Liver (tissue), 9 donors: ENCODE results near the gene EPB41L2. TPM values are rescaled to one million over a fixed set of nuclear protein-coding genes. Genes with fewer than 3 reads are reported as not detected.

Experiments used
- DNase-seq: peaks from one replicate; pipeline ENCODE4 v3.0.0-alpha.2; 2017; ENCODE audit warnings: low spot score
- H3K27ac ChIP-seq, 2 donors: one replicate each; pipeline ENCODE4 v1.7.0; 2013; ENCODE audit warnings: inconsistent platforms in 2 of 2, low read length in 2 of 2, control low read depth in 1 of 2, low read depth in 1 of 2, mild to moderate bottlenecking in 1 of 2
- H3K27me3 ChIP-seq, 4 donors: one replicate each; pipeline versions ENCODE4 v1.6.1 to v1.7.0; 2013; ENCODE audit warnings: low read length in 3 of 4, inconsistent platforms in 1 of 4, mild to moderate bottlenecking in 1 of 4, moderate library complexity in 1 of 4; ENCODE audit not compliant: control insufficient read depth in 4 of 4, insufficient read depth in 4 of 4
- H3K36me3 ChIP-seq, 4 donors: one replicate each; pipeline versions ENCODE4 v1.6.1 to v1.7.0; 2013; ENCODE audit warnings: low read length in 3 of 4, mild to moderate bottlenecking in 3 of 4, low read depth in 1 of 4, moderate library complexity in 1 of 4; ENCODE audit not compliant: control insufficient read depth in 4 of 4, insufficient read depth in 3 of 4
- H3K4me1 ChIP-seq, 4 donors: one replicate each; pipeline versions ENCODE4 v1.6.1 to v1.7.0; 2013; ENCODE audit warnings: low read length in 3 of 4, mild to moderate bottlenecking in 3 of 4, moderate library complexity in 1 of 4; ENCODE audit not compliant: control insufficient read depth in 4 of 4, insufficient read depth in 4 of 4
- H3K4me3 ChIP-seq, 3 donors: one replicate each; pipeline versions ENCODE4 v1.6.1 to v1.7.0; 2013; ENCODE audit warnings: low read length in 3 of 3, control low read depth in 1 of 3, low read depth in 1 of 3, mild to moderate bottlenecking in 1 of 3
- H3K9ac ChIP-seq, 2 donors: one replicate each; pipeline ENCODE4 v1.7.0; 2013; ENCODE audit warnings: low read length in 2 of 2, mild to moderate bottlenecking in 2 of 2, moderate library complexity in 2 of 2, control low read depth in 1 of 2, low read depth in 1 of 2
- H3K9me3 ChIP-seq, 4 donors: one replicate each; pipeline versions ENCODE4 v1.6.1 to v1.7.0; 2013; ENCODE audit warnings: low read length in 3 of 4; ENCODE audit not compliant: control insufficient read depth in 4 of 4
- EGR1 ChIP-seq, 2 donors: IDR thresholded peaks; 2 replicates each; pipeline ENCODE4 v1.6.1; 2016 to 2018; ENCODE audit warnings: antibody characterized with exemption in 2 of 2, low read depth in 2 of 2
- FOXA1 ChIP-seq: IDR thresholded peaks from 2 replicates; pipeline ENCODE4 v1.6.1; 2016; ENCODE audit warnings: antibody characterized with exemption
- FOXA2 ChIP-seq: IDR thresholded peaks from 2 replicates; pipeline ENCODE4 v1.6.1; 2016; ENCODE audit warnings: antibody characterized with exemption
- GABPA ChIP-seq, 2 donors: IDR thresholded peaks in 1 of 2; conservative IDR thresholded peaks in 1 of 2; 2 replicates each; pipeline ENCODE4 v1.6.1; 2016; ENCODE audit warnings: antibody characterized with exemption in 2 of 2, mild to moderate bottlenecking in 1 of 2, moderate library complexity in 1 of 2
- HNF4A ChIP-seq, 2 donors: conservative IDR thresholded peaks; 2 replicates each; pipeline ENCODE4 v1.6.1; 2016; ENCODE audit warnings: antibody characterized with exemption in 2 of 2, mild to moderate bottlenecking in 2 of 2
- HNF4G ChIP-seq: IDR thresholded peaks from 2 replicates; pipeline ENCODE4 v1.6.1; 2016; ENCODE audit warnings: antibody characterized with exemption
- JUND ChIP-seq, 2 donors: IDR thresholded peaks; 2 replicates each; pipeline ENCODE4 v1.6.1; 2016; ENCODE audit warnings: antibody characterized with exemption in 2 of 2
- MAX ChIP-seq: IDR thresholded peaks from 2 replicates; pipeline ENCODE4 v1.6.1; 2016; ENCODE audit warnings: antibody characterized with exemption
- NR2F2 ChIP-seq: IDR thresholded peaks from 2 replicates; pipeline ENCODE4 v1.6.1; 2016; ENCODE audit warnings: antibody characterized with exemption
- RAD21 ChIP-seq, 2 donors: IDR thresholded peaks; 2 replicates each; pipeline ENCODE4 v1.6.1; 2016; ENCODE audit warnings: antibody characterized with exemption in 2 of 2, mild to moderate bottlenecking in 2 of 2
- REST ChIP-seq: IDR thresholded peaks from 2 replicates; pipeline ENCODE4 v1.6.1; 2016; ENCODE audit warnings: antibody characterized with exemption, mild to moderate bottlenecking
- RXRA ChIP-seq, 2 donors: IDR thresholded peaks; 2 replicates each; pipeline ENCODE4 v1.6.1; 2017 to 2018; ENCODE audit warnings: antibody characterized with exemption in 2 of 2, mild to moderate bottlenecking in 1 of 2
- SP1 ChIP-seq: IDR thresholded peaks from 2 replicates; pipeline ENCODE4 v1.6.1; 2018; ENCODE audit warnings: antibody characterized with exemption, mild to moderate bottlenecking
- TAF1 ChIP-seq: conservative IDR thresholded peaks from 2 replicates; pipeline ENCODE4 v1.6.1; 2016; ENCODE audit warnings: antibody characterized with exemption, mild to moderate bottlenecking
- YY1 ChIP-seq: IDR thresholded peaks from 2 replicates; pipeline ENCODE4 v1.6.1; 2016; ENCODE audit warnings: antibody characterized with exemption, mild to moderate bottlenecking
- WGBS: extraction: QIAGEN DNeasy Blood & Tissue Kit; methylation state at CpG from one replicate; pipeline ENCODE4 v1.1.7; 2013; 5-methylcytosine and 5-hydroxymethylcytosine counted together
- polyA plus RNA-seq, 2 donors: library from polyadenylated mRNA; stranded (reverse) in 1 of 2; unstranded in 1 of 2; fragments of 200-250 nt in 1 of 2; fragments of >200 nt in 1 of 2; fragmentation: Nextera tagmentation in 1 of 2; extraction: Ambion mirVana in 1 of 2; gene quantifications; one replicate each; pipeline versions ENCODE4 v1.2.1 to v1.2.3, GENCODE V29; 2013 to 2015
- total RNA-seq, 2 donors: library from RNA; depleted of rRNA; stranded (reverse); fragments of >200 nt; gene quantifications; one replicate each; pipeline ENCODE4 v1.2.3, GENCODE V29; 2014
- TF ChIP-seq, protein P1 (sequence below): IDR thresholded peaks from 2 replicates; pipeline ENCODE4 v1.6.1; 2016; ENCODE audit warnings: antibody characterized with exemption
- TF ChIP-seq, protein P2 (sequence below): IDR thresholded peaks from 2 replicates; pipeline ENCODE4 v1.6.1; 2016; ENCODE audit warnings: antibody characterized with exemption
- TF ChIP-seq, protein P3 (sequence below): fragments of 150-350 bp; IDR thresholded peaks from 2 replicates; pipeline ENCODE4 v1.5.1; 2017; ENCODE audit warnings: improper control_type of control experiment, low read depth, low read length; ENCODE audit not compliant: missing input control
- donor health status: healthy.
- donor health status: healthy.
- donor health status: healthy.
- donor health status: healthy.
- donor health status: healthy.

Gene EPB41L2
- total and polyA plus RNA-seq, 4 donors = 10.0 to 43.3 (median 18.7) TPM

DNA sequence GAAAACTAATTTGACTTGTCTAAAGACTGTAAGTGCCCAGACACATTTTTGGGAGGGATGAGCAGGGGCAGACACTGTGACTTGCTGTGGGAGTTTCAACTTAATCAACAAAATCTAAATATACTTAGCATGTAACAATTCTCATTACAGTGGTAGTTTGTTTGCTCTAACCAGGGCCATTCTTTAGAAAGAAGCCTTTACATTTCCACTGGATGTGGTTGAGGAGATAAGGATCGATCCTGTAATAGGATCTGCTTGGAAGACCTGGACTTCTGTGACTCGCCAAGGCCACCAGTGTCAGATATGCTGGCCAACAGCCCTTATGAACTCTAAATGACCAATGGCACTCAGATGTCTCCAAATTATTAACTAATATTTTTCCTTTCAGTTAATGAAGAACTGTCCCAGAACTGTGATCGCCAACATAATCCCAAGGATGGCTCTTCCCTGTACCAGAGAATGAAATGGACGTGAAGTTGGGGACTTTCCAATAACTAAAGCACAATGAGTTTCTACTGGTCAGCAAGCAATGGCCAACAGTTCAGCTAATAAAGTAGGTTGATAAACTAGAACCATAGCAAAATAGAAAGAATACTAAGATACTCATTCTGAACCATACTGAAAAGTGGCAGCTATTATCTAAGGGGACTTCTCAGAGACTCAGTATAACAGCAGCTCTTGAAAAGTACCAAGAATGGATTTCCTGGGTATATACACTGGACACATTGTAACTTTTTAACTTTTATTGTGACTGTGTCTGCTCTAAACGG is 228.4 kb downstream of the EPB41L2 start:
- Histone ChIP-seq H3K4me3 (no peak overlapping the region), H3K27me3 (no peaks in the 10 kb centered on the region), H3K36me3 (peaks cover 4 to 23% (median 14%) of the 10 kb centered on the region in 4 donors), H3K27ac (no peak overlapping the region), H3K9ac (no peak overlapping the region), H3K4me1 (peaks cover 8 to 94% (median 68%) of the 10 kb centered on the region in 4 donors), H3K9me3 (no peaks in the 10 kb centered on the region)
- DNase-seq = no peak
- WGBS = 44% methylated on average over 5 of the region's 5 CpGs
- TF ChIP-seq, protein P1, sequence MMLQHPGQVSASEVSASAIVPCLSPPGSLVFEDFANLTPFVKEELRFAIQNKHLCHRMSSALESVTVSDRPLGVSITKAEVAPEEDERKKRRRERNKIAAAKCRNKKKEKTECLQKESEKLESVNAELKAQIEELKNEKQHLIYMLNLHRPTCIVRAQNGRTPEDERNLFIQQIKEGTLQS = peak; percentile 40
- TF ChIP-seq NR2F2 (peak; percentile 16), HNF4G (no peak), YY1 (peak; percentile 70), GABPA (IDR thresholded peaks at IDR 0.05 in 1 of 2, conservative IDR thresholded peaks at IDR 0.05 in 1 of 2) (no peak), REST (peak; percentile 24), MAX (no peak), RXRA (IDR thresholded peaks at IDR 0.05) (peak; percentile 84 to 87), JUND (IDR thresholded peaks at IDR 0.05) (peak; percentile 58 to 80), RAD21 (IDR thresholded peaks at IDR 0.05) (peak; percentile 32 to 34), EGR1 (IDR thresholded peaks at IDR 0.05; ENCODE audit: low read depth in 2 of 2) (no peak), FOXA1 (peak; percentile 47), TAF1 (no peak), FOXA2 (no peak), SP1 (peak; percentile 74), HNF4A (conservative IDR thresholded peaks at IDR 0.05) (peak; percentile 86 to 89)
- TF ChIP-seq, protein P2, sequence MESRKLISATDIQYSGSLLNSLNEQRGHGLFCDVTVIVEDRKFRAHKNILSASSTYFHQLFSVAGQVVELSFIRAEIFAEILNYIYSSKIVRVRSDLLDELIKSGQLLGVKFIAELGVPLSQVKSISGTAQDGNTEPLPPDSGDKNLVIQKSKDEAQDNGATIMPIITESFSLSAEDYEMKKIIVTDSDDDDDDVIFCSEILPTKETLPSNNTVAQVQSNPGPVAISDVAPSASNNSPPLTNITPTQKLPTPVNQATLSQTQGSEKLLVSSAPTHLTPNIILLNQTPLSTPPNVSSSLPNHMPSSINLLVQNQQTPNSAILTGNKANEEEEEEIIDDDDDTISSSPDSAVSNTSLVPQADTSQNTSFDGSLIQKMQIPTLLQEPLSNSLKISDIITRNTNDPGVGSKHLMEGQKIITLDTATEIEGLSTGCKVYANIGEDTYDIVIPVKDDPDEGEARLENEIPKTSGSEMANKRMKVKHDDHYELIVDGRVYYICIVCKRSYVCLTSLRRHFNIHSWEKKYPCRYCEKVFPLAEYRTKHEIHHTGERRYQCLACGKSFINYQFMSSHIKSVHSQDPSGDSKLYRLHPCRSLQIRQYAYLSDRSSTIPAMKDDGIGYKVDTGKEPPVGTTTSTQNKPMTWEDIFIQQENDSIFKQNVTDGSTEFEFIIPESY = peak; percentile 54
- TF ChIP-seq, protein P3, sequence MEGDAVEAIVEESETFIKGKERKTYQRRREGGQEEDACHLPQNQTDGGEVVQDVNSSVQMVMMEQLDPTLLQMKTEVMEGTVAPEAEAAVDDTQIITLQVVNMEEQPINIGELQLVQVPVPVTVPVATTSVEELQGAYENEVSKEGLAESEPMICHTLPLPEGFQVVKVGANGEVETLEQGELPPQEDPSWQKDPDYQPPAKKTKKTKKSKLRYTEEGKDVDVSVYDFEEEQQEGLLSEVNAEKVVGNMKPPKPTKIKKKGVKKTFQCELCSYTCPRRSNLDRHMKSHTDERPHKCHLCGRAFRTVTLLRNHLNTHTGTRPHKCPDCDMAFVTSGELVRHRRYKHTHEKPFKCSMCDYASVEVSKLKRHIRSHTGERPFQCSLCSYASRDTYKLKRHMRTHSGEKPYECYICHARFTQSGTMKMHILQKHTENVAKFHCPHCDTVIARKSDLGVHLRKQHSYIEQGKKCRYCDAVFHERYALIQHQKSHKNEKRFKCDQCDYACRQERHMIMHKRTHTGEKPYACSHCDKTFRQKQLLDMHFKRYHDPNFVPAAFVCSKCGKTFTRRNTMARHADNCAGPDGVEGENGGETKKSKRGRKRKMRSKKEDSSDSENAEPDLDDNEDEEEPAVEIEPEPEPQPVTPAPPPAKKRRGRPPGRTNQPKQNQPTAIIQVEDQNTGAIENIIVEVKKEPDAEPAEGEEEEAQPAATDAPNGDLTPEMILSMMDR = no peak
